WTC11 (cell line): Measurements from ENCODE around the gene PGP. TPM values are rescaled to one million over a fixed set of nuclear protein-coding genes. Genes with fewer than 3 reads are reported as not detected.

ENCODE experiments used
- ATAC-seq: fragments of 200-7000 bp; cut with Tn5 transposase; 2 replicates; pipeline ENCODE4 v1.10.0; 2021; ENCODE audit warnings: mild to moderate bottlenecking, moderate library complexity
- CTCF ChIA-PET: fragments of 300-600 bp; sonication (Branson Sonifier 250); formaldehyde crosslinking; loops from one replicate; lab custom pipeline; 2021; ENCODE audit warnings: antibody characterized with exemption; lab: Charles Lee
- POLR2A ChIA-PET: fragments of 350-600 bp; sonication (Branson Sonifier 250); formaldehyde crosslinking; loops from one replicate; lab custom pipeline; 2021; ENCODE audit warnings: antibody characterized with exemption; lab: Charles Lee
- DNase-seq: peaks from one replicate; pipeline ENCODE4 v3.0.0; 2021; ENCODE audit warnings: low spot score
- H3K27ac Mint-ChIP-seq: 2 replicates; pipeline ENCODE4 v1.8.0; 2021; ENCODE audit warnings: mixed read lengths
- H3K27me3 Mint-ChIP-seq: 2 replicates; pipeline ENCODE4 v1.8.0; 2021; ENCODE audit warnings: low read depth, mild to moderate bottlenecking, moderate library complexity, mixed read lengths
- H3K36me3 Mint-ChIP-seq: 2 replicates; pipeline ENCODE4 v1.8.0; 2021; ENCODE audit warnings: mixed read lengths
- H3K4me1 Mint-ChIP-seq: 2 replicates; pipeline ENCODE4 v1.8.0; 2022; ENCODE audit warnings: mixed read lengths
- H3K4me3 Mint-ChIP-seq: 2 replicates; pipeline ENCODE4 v1.8.0; 2021; ENCODE audit warnings: mild to moderate bottlenecking, moderate library complexity, mixed read lengths
- H3K9me3 Mint-ChIP-seq: 2 replicates; pipeline ENCODE4 v1.8.0; 2021; ENCODE audit warnings: mixed read lengths
- ATF6 ChIP-seq: sonication (generic); formaldehyde crosslinking; IDR thresholded peaks from 2 replicates; pipeline ENCODE4 v1.8.1; 2023; ENCODE audit warnings: mild to moderate bottlenecking, missing genetic modification reagents
- ETV6 ChIP-seq: sonication (generic); formaldehyde crosslinking; IDR thresholded peaks from 2 replicates; pipeline ENCODE4 v1.8.1; 2022; ENCODE audit warnings: mild to moderate bottlenecking, missing genetic modification reagents
- NFYB ChIP-seq: sonication (generic); formaldehyde crosslinking; conservative IDR thresholded peaks from 2 replicates; pipeline ENCODE4 v1.8.0; 2022; ENCODE audit warnings: low read depth, missing genetic modification reagents
- OVOL2 ChIP-seq: fragments of 250-450 bp; sonication (Bioruptor Pico); IDR thresholded peaks from 2 replicates; pipeline ENCODE4 v1.9.0; 2021; ENCODE audit warnings: mild to moderate bottlenecking, borderline replicate concordance
- PREB ChIP-seq: sonication (generic); formaldehyde crosslinking; IDR thresholded peaks from 2 replicates; pipeline ENCODE4 v1.8.1; 2022; ENCODE audit warnings: mild to moderate bottlenecking, missing genetic modification reagents, moderate library complexity, borderline replicate concordance
- SMAD3 ChIP-seq: sonication (generic); formaldehyde crosslinking; IDR thresholded peaks from 2 replicates; pipeline ENCODE4 v1.8.0; 2022; ENCODE audit warnings: missing genetic modification reagents, mild to moderate bottlenecking, borderline replicate concordance
- STAT6 ChIP-seq: sonication (generic); formaldehyde crosslinking; conservative IDR thresholded peaks from 2 replicates; pipeline ENCODE4 v1.8.1; 2023; ENCODE audit warnings: mild to moderate bottlenecking, low read depth, missing genetic modification reagents, moderate library complexity
- ZNF121 ChIP-seq: sonication (generic); formaldehyde crosslinking; IDR thresholded peaks from 2 replicates; pipeline ENCODE4 v1.8.0; 2023; ENCODE audit warnings: missing genetic modification reagents
- ZNF396 ChIP-seq: fragments of 250-450 bp; sonication (Bioruptor Pico); IDR thresholded peaks from 2 replicates; pipeline ENCODE4 v1.8.0; 2021; ENCODE audit warnings: mild to moderate bottlenecking, moderate library complexity, borderline replicate concordance
- total RNA-seq: library from RNA; stranded (reverse); gene quantifications from 3 replicates; pipeline ENCODE4 v1.2.3, GENCODE V29; 2021
- TF ChIP-seq, protein P1 (sequence below): fragments of 250-450 bp; sonication (Bioruptor Pico); IDR thresholded peaks from 2 replicates; pipeline ENCODE4 v1.8.0; 2021; ENCODE audit warnings: mild to moderate bottlenecking
- TF ChIP-seq, protein P2 (sequence below): sonication (generic); formaldehyde crosslinking; IDR thresholded peaks from 2 replicates; pipeline ENCODE4 v1.8.1; 2022; ENCODE audit warnings: low read depth, missing genetic modification reagents, borderline replicate concordance
- TF ChIP-seq, protein P3 (sequence below): sonication (generic); formaldehyde crosslinking; IDR thresholded peaks from 2 replicates; pipeline ENCODE4 v1.8.1; 2023; ENCODE audit warnings: mild to moderate bottlenecking, missing genetic modification reagents, moderate library complexity
- TF ChIP-seq, protein P4 (sequence below): sonication (generic); formaldehyde crosslinking; IDR thresholded peaks from 2 replicates; pipeline ENCODE4 v1.8.0; 2022; ENCODE audit warnings: missing genetic modification reagents
- TF ChIP-seq, protein P5 (sequence below): sonication (generic); formaldehyde crosslinking; IDR thresholded peaks from 2 replicates; pipeline ENCODE4 v1.8.1; 2022; ENCODE audit warnings: mild to moderate bottlenecking, moderate library complexity, missing genetic modification reagents

Gene PGP
- total RNA-seq, 1 experiment from 2014 or later = 39.5 TPM

GRCh38 chr16:2229091-2229490 lies 14.5 kb upstream of the PGP start:
- Mint-ChIP-seq H3K4me3 (no peak overlapping the region), H3K27ac (no peak overlapping the region), H3K4me1 (peaks cover 3% of the 10 kb centered on the region; the same call in 1 of the 2 replicates), H3K9me3 (no peaks in the 10 kb centered on the region), H3K36me3 (peaks cover 3% of the 10 kb centered on the region; the same call in 1 of the 2 replicates), H3K27me3 (no peaks in the 10 kb centered on the region)
- CTCF ChIA-PET = interaction anchor here (1.1 kb wide), 1 partner anchor 34 kb away, joined by 4 read pairs; no protein-coding TSS in a partner anchor
- TF ChIP-seq, protein P1, sequence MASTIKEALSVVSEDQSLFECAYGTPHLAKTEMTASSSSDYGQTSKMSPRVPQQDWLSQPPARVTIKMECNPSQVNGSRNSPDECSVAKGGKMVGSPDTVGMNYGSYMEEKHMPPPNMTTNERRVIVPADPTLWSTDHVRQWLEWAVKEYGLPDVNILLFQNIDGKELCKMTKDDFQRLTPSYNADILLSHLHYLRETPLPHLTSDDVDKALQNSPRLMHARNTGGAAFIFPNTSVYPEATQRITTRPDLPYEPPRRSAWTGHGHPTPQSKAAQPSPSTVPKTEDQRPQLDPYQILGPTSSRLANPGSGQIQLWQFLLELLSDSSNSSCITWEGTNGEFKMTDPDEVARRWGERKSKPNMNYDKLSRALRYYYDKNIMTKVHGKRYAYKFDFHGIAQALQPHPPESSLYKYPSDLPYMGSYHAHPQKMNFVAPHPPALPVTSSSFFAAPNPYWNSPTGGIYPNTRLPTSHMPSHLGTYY (CRISPR knock-in tag) = no peak
- TF ChIP-seq, protein P2, sequence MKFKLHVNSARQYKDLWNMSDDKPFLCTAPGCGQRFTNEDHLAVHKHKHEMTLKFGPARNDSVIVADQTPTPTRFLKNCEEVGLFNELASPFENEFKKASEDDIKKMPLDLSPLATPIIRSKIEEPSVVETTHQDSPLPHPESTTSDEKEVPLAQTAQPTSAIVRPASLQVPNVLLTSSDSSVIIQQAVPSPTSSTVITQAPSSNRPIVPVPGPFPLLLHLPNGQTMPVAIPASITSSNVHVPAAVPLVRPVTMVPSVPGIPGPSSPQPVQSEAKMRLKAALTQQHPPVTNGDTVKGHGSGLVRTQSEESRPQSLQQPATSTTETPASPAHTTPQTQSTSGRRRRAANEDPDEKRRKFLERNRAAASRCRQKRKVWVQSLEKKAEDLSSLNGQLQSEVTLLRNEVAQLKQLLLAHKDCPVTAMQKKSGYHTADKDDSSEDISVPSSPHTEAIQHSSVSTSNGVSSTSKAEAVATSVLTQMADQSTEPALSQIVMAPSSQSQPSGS = no peak
- TF ChIP-seq STAT6 (CRISPR knock-in tag) = no peak
- no peak for TF ChIP-seq ZNF121 (CRISPR knock-in tag)
- TF ChIP-seq, protein P3, sequence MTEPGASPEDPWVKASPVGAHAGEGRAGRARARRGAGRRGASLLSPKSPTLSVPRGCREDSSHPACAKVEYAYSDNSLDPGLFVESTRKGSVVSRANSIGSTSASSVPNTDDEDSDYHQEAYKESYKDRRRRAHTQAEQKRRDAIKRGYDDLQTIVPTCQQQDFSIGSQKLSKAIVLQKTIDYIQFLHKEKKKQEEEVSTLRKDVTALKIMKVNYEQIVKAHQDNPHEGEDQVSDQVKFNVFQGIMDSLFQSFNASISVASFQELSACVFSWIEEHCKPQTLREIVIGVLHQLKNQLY (CRISPR knock-in tag) = no peak
- POLR2A ChIA-PET = no interaction called here
- ATAC-seq = no peak
- DNase-seq = no peak

GRCh38 chr16:2228161-2228824 lies 13.7 kb upstream of the PGP start:
- no peak overlapping the region for H3K27ac Mint-ChIP-seq
- H3K4me3 Mint-ChIP-seq = no peak overlapping the region
- no peak for DNase-seq
- H3K9me3 Mint-ChIP-seq = no peaks in the 10 kb centered on the region
- H3K27me3 Mint-ChIP-seq = no peaks in the 10 kb centered on the region
- ATAC-seq = no peak
- CTCF ChIA-PET = no interaction called here
- H3K36me3 Mint-ChIP-seq = peaks cover 3% of the 10 kb centered on the region; the same call in 1 of the 2 replicates
- peaks cover 3% of the 10 kb centered on the region; the same call in 1 of the 2 replicates for H3K4me1 Mint-ChIP-seq
- POLR2A ChIA-PET = no interaction called here
- TF ChIP-seq, protein P4, sequence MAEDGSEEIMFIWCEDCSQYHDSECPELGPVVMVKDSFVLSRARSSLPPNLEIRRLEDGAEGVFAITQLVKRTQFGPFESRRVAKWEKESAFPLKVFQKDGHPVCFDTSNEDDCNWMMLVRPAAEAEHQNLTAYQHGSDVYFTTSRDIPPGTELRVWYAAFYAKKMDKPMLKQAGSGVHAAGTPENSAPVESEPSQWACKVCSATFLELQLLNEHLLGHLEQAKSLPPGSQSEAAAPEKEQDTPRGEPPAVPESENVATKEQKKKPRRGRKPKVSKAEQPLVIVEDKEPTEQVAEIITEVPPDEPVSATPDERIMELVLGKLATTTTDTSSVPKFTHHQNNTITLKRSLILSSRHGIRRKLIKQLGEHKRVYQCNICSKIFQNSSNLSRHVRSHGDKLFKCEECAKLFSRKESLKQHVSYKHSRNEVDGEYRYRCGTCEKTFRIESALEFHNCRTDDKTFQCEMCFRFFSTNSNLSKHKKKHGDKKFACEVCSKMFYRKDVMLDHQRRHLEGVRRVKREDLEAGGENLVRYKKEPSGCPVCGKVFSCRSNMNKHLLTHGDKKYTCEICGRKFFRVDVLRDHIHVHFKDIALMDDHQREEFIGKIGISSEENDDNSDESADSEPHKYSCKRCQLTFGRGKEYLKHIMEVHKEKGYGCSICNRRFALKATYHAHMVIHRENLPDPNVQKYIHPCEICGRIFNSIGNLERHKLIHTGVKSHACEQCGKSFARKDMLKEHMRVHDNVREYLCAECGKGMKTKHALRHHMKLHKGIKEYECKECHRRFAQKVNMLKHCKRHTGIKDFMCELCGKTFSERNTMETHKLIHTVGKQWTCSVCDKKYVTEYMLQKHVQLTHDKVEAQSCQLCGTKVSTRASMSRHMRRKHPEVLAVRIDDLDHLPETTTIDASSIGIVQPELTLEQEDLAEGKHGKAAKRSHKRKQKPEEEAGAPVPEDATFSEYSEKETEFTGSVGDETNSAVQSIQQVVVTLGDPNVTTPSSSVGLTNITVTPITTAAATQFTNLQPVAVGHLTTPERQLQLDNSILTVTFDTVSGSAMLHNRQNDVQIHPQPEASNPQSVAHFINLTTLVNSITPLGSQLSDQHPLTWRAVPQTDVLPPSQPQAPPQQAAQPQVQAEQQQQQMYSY (CRISPR knock-in tag) = no peak
- TF ChIP-seq STAT6 (CRISPR knock-in tag) = no peak
- no peak for TF ChIP-seq PREB (CRISPR knock-in tag)
- TF ChIP-seq OVOL2 (CRISPR knock-in tag) = no peak
- TF ChIP-seq, protein P5, sequence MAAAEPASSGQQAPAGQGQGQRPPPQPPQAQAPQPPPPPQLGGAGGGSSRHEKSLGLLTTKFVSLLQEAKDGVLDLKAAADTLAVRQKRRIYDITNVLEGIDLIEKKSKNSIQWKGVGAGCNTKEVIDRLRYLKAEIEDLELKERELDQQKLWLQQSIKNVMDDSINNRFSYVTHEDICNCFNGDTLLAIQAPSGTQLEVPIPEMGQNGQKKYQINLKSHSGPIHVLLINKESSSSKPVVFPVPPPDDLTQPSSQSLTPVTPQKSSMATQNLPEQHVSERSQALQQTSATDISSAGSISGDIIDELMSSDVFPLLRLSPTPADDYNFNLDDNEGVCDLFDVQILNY (CRISPR knock-in tag) = no peak
- TF ChIP-seq ETV6 (CRISPR knock-in tag) = no peak
- TF ChIP-seq SMAD3 (CRISPR knock-in tag) = no peak
- TF ChIP-seq ATF6 (CRISPR knock-in tag) = no peak
- TF ChIP-seq ZNF396 (CRISPR knock-in tag) = no peak
- TF ChIP-seq NFYB (CRISPR knock-in tag) = no peak
